Ishikawa (cell line): ENCODE data around the gene AUTS2.

Source experiments
- CEBPB ChIP-seq: IDR thresholded peaks from 2 replicates; pipeline ENCODE4 v1.6.1; 2012
- CREB1 ChIP-seq: IDR thresholded peaks from 2 replicates; pipeline ENCODE4 v1.6.1; 2012; ENCODE audit warnings: low read depth
- EP300 ChIP-seq: IDR thresholded peaks from 2 replicates; pipeline ENCODE4 v1.6.1; 2012; ENCODE audit warnings: borderline replicate concordance
- FOXM1 ChIP-seq: IDR thresholded peaks from 2 replicates; pipeline ENCODE4 v1.6.1; 2012; ENCODE audit warnings: low read depth, borderline replicate concordance
- MAX ChIP-seq: IDR thresholded peaks from 2 replicates; pipeline ENCODE4 v1.6.1; 2012
- RAD21 ChIP-seq: IDR thresholded peaks from 2 replicates; pipeline ENCODE4 v1.6.1; 2012; ENCODE audit warnings: low read depth
- TAF1 ChIP-seq: IDR thresholded peaks from 2 replicates; pipeline ENCODE4 v1.6.1; 2012; ENCODE audit warnings: low read depth, mild to moderate bottlenecking
- TCF12 ChIP-seq: IDR thresholded peaks from 2 replicates; pipeline ENCODE4 v1.6.1; 2012; ENCODE audit warnings: low read depth
- YY1 ChIP-seq: IDR thresholded peaks from 2 replicates; pipeline ENCODE4 v1.6.1; 2012; ENCODE audit warnings: low read depth
- TF ChIP-seq, protein P1 (sequence below): IDR thresholded peaks from 2 replicates; pipeline ENCODE4 v1.6.1; 2012; ENCODE audit warnings: low read depth, mild to moderate bottlenecking

GRCh38 chr7:69645683-69646082, 47.4 kb downstream of the AUTS2 start:
- TF ChIP-seq MAX, result no peak
- TF ChIP-seq TCF12, result no peak
- no peak for TF ChIP-seq YY1
- TF ChIP-seq CREB1, result no peak
- TF ChIP-seq FOXM1, result no peak
- no peak for TF ChIP-seq TAF1
- TF ChIP-seq RAD21, result no peak
- TF ChIP-seq CEBPB, result no peak
- no peak for TF ChIP-seq EP300
- TF ChIP-seq, protein P1, sequence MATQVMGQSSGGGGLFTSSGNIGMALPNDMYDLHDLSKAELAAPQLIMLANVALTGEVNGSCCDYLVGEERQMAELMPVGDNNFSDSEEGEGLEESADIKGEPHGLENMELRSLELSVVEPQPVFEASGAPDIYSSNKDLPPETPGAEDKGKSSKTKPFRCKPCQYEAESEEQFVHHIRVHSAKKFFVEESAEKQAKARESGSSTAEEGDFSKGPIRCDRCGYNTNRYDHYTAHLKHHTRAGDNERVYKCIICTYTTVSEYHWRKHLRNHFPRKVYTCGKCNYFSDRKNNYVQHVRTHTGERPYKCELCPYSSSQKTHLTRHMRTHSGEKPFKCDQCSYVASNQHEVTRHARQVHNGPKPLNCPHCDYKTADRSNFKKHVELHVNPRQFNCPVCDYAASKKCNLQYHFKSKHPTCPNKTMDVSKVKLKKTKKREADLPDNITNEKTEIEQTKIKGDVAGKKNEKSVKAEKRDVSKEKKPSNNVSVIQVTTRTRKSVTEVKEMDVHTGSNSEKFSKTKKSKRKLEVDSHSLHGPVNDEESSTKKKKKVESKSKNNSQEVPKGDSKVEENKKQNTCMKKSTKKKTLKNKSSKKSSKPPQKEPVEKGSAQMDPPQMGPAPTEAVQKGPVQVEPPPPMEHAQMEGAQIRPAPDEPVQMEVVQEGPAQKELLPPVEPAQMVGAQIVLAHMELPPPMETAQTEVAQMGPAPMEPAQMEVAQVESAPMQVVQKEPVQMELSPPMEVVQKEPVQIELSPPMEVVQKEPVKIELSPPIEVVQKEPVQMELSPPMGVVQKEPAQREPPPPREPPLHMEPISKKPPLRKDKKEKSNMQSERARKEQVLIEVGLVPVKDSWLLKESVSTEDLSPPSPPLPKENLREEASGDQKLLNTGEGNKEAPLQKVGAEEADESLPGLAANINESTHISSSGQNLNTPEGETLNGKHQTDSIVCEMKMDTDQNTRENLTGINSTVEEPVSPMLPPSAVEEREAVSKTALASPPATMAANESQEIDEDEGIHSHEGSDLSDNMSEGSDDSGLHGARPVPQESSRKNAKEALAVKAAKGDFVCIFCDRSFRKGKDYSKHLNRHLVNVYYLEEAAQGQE, result no peak
